Spleen (tissue), 11 donors: Measurements from ENCODE around the gene ADAM15. TPM values are rescaled to one million over a fixed set of nuclear protein-coding genes. Genes with fewer than 3 reads are reported as not detected.

ENCODE experiments used
- DNase-seq: peaks from one replicate; pipeline ENCODE4 v3.0.0-alpha.2; 2020
- H3K27ac ChIP-seq, 8 donors: fragments of 200-600 bp; sonication (generic) in 7 of 8; 1 replicate in 4 of 8; 2 replicates in 4 of 8; pipeline versions ENCODE4 v1.5.0 to v1.8.0; 2016 to 2021; ENCODE audit warnings: inconsistent platforms in 4 of 8, mild to moderate bottlenecking in 4 of 8, moderate library complexity in 1 of 8
- H3K27me3 ChIP-seq, 7 donors: fragments of 200-600 bp; sonication (generic) in 6 of 7; replicated peaks in 1 of 7; 1 replicate in 4 of 7; 2 replicates in 3 of 7; pipeline versions ENCODE4 v1.5.0 to v1.8.0; 2016 to 2021; ENCODE audit warnings: inconsistent platforms in 3 of 7, mild to moderate bottlenecking in 1 of 7
- H3K36me3 ChIP-seq, 6 donors: fragments of 200-600 bp; sonication (generic) in 5 of 6; 1 replicate in 4 of 6; 2 replicates in 2 of 6; pipeline versions ENCODE4 v1.5.0 to v1.8.0; 2016 to 2021; ENCODE audit warnings: inconsistent platforms in 2 of 6
- H3K4me1 ChIP-seq, 6 donors: fragments of 200-600 bp; sonication (generic) in 5 of 6; 1 replicate in 3 of 6; 2 replicates in 3 of 6; pipeline versions ENCODE4 v1.5.0 to v1.8.0; 2016 to 2021; ENCODE audit warnings: inconsistent platforms in 3 of 6
- H3K4me3 ChIP-seq, 8 donors: fragments of 200-600 bp; sonication (generic) in 7 of 8; 1 replicate in 4 of 8; 2 replicates in 4 of 8; pipeline versions ENCODE4 v1.5.0 to v1.8.0; 2016 to 2021; ENCODE audit warnings: inconsistent platforms in 4 of 8, mild to moderate bottlenecking in 4 of 8, moderate library complexity in 2 of 8
- H3K9me3 ChIP-seq, 8 donors: fragments of 200-600 bp; sonication (generic) in 7 of 8; 1 replicate in 4 of 8; 2 replicates in 4 of 8; pipeline versions ENCODE4 v1.5.0 to v1.8.0; 2016 to 2021; ENCODE audit warnings: inconsistent platforms in 4 of 8
- CTCF ChIP-seq, 11 experiments: fragments of 200-600 bp in 7 of 11; fragments of 450-650 bp in 4 of 11; sonication (generic) in 4 of 11; IDR thresholded peaks in 8 of 11; conservative IDR thresholded peaks in 3 of 11; 1 replicate in 7 of 11; 2 replicates in 4 of 11; pipeline versions ENCODE4 v1.4.0 to v1.8.0; 2016 to 2021; ENCODE audit warnings: antibody characterized with exemption in 11 of 11, inconsistent platforms in 4 of 11, mild to moderate bottlenecking in 1 of 11
- POLR2A ChIP-seq, 3 donors: fragments of 450-650 bp; IDR thresholded peaks; one replicate each; pipeline ENCODE4 v1.5.1; 2017; ENCODE audit warnings: antibody characterized with exemption in 3 of 3, mild to moderate bottlenecking in 1 of 3
- POLR2AphosphoS5 ChIP-seq, 3 donors: sonication (generic); formaldehyde crosslinking; IDR thresholded peaks; one replicate each; pipeline ENCODE4 v1.5.1; 2017; ENCODE audit warnings: antibody characterized with exemption in 3 of 3
- WGBS, 5 donors: extraction: QIAGEN DNeasy Blood & Tissue Kit in 3 of 5; methylation state at CpG; one replicate each; pipeline versions ENCODE4 v1.1.5 to v1.1.7; 2013 to 2018; 5-methylcytosine and 5-hydroxymethylcytosine counted together
- intact Hi-C: fragments of 100-400 bp; cut with DNase I; formaldehyde crosslinking; loops from one replicate; pipeline ENCODE4 v1.15.0; 2023; ENCODE audit warnings: low total_unique reads
- polyA plus RNA-seq, 3 donors: library from polyadenylated mRNA; stranded (reverse); fragments of 200-250 nt; gene quantifications; one replicate each; pipeline ENCODE4 v1.2.1, GENCODE V29; 2013
- total RNA-seq, 7 donors: library from RNA; depleted of rRNA in 3 of 7; stranded (reverse); fragments of >200 nt in 3 of 7; fragmentation: NEBNext Ultra II Directional in 4 of 7; extraction: Animal tissue kit (Norgen Biotek cat#: 25700) in 4 of 7; gene quantifications; one replicate each; pipeline versions ENCODE4 v1.1.0 to v1.2.1, GENCODE V29; 2016 to 2021
- donor health status: healthy with polysubstance abuse.
- donor health status: DM: no; HTN: no; CAD: no; lungs with moderate emphysema.
- donor health status: DM: no; HTN: no; CAD: no.
- donor health status: Bipolar disorder and iron deficiency.
- donor health status: healthy.
- donor health status: DM: no; HTN: no; CAD: no.
- donor health status: DM: yes; HTN: yes; CAD: no.

ADAM15 gene
- total and polyA plus RNA-seq, 10 donors = 70.8 to 313 (median 86.6) TPM

DNA sequence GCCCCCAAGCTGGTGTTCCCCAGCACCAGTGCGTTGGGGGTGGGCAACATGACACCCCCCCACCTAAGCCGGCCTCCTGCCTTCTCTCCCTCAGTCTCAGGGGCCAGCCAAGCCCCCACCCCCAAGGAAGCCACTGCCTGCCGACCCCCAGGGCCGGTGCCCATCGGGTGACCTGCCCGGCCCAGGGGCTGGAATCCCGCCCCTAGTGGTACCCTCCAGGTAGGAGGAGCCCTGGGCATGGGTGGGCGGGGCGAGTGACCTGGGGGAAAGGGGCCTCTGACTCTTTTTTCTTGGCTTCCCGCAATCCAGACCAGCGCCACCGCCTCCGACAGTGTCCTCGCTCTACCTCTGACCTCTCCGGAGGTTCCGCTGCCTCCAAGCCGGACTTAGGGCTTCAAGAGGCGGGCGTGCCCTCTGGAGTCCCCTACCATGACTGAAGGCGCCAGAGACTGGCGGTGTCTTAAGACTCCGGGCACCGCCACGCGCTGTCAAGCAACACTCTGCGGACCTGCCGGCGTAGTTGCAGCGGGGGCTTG is 11.1 kb downstream of the ADAM15 start:
- WGBS, 5 donors = 59 to 87% (median 65%) methylated on average over 15 to 29 of the region's 29 CpGs
- Histone ChIP-seq H3K4me1 (peaks cover 29 to 54% (median 41%) of the 10 kb centered on the region in 6 donors), H3K9me3 (no peaks in the 10 kb centered on the region), H3K36me3 (peaks cover 0 to 61% (median 29%) of the 10 kb centered on the region in 6 donors), H3K4me3 (peak overlapping the region in 4 of 8 donors; percentile 65 to 90 (median 78)), H3K27ac (peak overlapping the region in 2 of 8 donors; percentile 1 to 90), H3K27me3 (no peaks in the 10 kb centered on the region)
- peak; percentile 84 for DNase-seq
- TF ChIP-seq POLR2AphosphoS5 (IDR thresholded peaks at IDR 0.05) (no peak), CTCF (IDR thresholded peaks at IDR 0.05 in 8 of 11, conservative IDR thresholded peaks at IDR 0.05 in 3 of 11) (no peak), POLR2A (IDR thresholded peaks at IDR 0.05) (no peak)
- intact Hi-C loops = loop anchor here (10.0 kb wide), 1 partner anchor 57 kb away; the partner anchor contains the start of gene ZBTB7B

DNA sequence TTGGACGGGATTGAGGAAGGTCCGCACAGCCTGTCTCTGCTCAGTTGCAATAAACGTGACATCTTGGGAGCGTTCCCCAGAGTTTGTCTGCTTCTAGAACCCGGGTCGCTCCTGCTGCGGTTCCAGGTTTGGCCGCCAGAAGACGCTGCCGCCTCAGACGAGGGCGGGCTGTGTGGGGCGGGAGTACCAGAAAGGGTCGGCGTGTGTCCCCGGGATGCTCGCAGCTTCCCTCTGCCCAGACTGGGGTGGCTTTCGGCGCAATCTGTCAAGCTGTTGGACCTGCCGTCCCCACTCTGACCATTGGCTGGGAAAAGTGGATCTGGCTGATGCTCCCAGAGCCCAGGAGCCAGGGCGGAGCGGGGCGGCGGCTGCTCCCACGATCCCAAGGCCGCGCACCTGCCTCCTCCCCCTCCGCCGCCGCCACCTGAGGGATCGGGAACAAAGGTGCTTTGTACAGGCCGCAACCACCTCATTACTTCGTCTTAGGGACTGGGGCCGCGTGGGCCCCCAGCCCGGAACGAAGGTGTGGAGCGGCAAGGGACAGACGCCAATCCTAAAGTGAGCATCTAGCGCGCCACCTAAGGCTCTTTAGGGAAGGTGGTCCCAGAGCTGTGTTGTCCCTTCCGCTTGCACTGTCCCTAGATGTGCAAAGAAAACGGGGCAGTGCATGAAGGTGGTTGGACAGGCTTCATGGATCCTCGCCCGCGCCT is 11.7 kb downstream of the ADAM15 start:
- peak; percentile 56 to 80 (median 72) for TF ChIP-seq CTCF (IDR thresholded peaks at IDR 0.05 in 8 of 11, conservative IDR thresholded peaks at IDR 0.05 in 3 of 11)
- peak; percentile 21 to 45 (median 35) for TF ChIP-seq POLR2AphosphoS5 (IDR thresholded peaks at IDR 0.05)
- no peak for TF ChIP-seq POLR2A (IDR thresholded peaks at IDR 0.05)
- Histone ChIP-seq H3K27ac (peak overlapping the region in 6 of 8 donors; percentile 7 to 93 (median 88)), H3K36me3 (peaks cover 0 to 61% (median 22%) of the 10 kb centered on the region in 6 donors), H3K4me3 (peak overlapping the region; percentile 56 to 91 (median 76)), H3K9me3 (no peaks in the 10 kb centered on the region), H3K27me3 (no peaks in the 10 kb centered on the region), H3K4me1 (peaks cover 29 to 54% (median 41%) of the 10 kb centered on the region in 6 donors)
- intact Hi-C loops = loop anchor here (10.0 kb wide), 1 partner anchor 58 kb away; the partner anchor contains the start of gene ZBTB7B
- peak; percentile 89 for DNase-seq
- 10 to 20% (median 13%) methylated on average over 11 to 46 of the region's 46 CpGs for WGBS, 5 donors

- Histone ChIP-seq H3K27ac (peak within 1 kb of the TSS; percentile 72 to 93 (median 86)), H3K9me3 (no peaks in the 10 kb centered on the region), H3K4me3 (peak within 1 kb of the TSS; percentile 56 to 91 (median 76)), H3K4me1 (peaks cover 29 to 54% (median 41%) of the 10 kb centered on the region in 6 donors), H3K27me3 (no peaks in the 10 kb centered on the region), H3K36me3 (peaks cover 0 to 61% (median 14%) of the 10 kb centered on the region in 6 donors)
- whole genome bisulfite sequencing, 5 donors = 0 to 1% (median 1%) methylated on average over 31 to 57 of the region's 57 CpGs
- DNase-seq = peak; percentile 95
- TF ChIP-seq POLR2AphosphoS5 (IDR thresholded peaks at IDR 0.05) (peak; percentile 82 to 87 (median 85)), POLR2A (IDR thresholded peaks at IDR 0.05) (no peak), CTCF (IDR thresholded peaks at IDR 0.05 in 8 of 11, conservative IDR thresholded peaks at IDR 0.05 in 3 of 11) (peak in 1 of 11 experiments; percentile 19)
- intact Hi-C loops = loop anchor here (10.0 kb wide), 1 partner anchor 59 kb away; the partner anchor contains the start of gene ZBTB7B
These were observed 12.5 kb downstream of the ADAM15 start, which contains the start of gene EFNA4 for GRCh38 chr1:155063550-155064110. EFNA4 (plus strand) TSS chr1:155063740; CDS start chr1:155063824, 84 bp downstream.
